VCaP (cell line): ENCODE results near the gene PACSIN2.

ENCODE experiments used
- H3K27ac ChIP-seq: fragments of 450-650 bp; 2 replicates; pipeline ENCODE4 v1.5.1; 2017
- TF ChIP-seq, protein P1 (sequence below): fragments of 450-650 bp; conservative IDR thresholded peaks from 2 replicates; pipeline ENCODE4 v1.5.1; 2017; ENCODE audit warnings: mild to moderate bottlenecking, moderate library complexity

Gene PACSIN2

DNA sequence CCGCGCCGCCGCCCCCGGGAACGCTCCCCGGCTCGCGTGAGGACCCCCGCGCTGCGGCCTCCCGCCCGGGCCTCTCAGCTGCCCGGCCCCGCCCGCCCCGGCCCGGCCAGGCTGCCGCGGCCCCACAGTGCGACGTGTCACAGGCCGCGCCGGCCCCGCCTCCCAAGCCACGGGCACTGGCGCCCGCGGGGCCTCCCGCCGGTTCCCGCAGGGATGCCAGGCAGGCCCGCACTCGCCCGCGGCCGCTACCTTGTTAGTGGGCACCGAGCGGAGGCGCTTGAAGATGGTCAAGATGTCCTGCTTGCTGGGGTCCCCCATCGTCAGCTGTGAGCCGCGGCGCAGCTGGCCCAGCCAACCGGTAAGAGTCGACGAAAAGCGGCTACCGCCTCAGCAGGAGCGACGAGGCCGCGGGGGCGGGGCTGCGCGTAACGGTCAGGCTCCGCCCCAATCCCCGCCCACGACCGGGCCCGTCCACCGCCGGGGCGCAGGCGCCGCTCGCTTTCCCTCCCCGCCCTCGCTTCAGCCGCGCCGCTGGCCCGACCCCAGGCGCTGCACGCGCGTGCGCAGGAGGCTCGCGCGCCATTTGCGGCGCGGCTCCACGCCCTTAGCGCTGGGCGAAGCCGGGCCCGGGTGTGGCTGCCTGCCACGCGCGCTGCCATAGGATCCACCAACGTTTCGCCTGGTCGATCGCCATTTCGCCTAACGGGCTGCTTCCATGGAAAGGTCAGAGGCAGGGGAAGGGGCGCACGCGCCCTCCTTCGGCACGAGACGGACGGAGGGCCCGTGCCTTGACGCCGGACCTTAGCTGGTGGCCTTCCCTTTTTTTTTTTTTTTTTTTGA, 157.9 kb downstream of the PACSIN2 start, which contains the start of gene ARFGAP3:
Gene ARFGAP3 (minus strand): TSS at position 409 of the 840 bp plus-strand sequence. CDS start 91 bp downstream, at position 318.
- TF ChIP-seq, protein P1, sequence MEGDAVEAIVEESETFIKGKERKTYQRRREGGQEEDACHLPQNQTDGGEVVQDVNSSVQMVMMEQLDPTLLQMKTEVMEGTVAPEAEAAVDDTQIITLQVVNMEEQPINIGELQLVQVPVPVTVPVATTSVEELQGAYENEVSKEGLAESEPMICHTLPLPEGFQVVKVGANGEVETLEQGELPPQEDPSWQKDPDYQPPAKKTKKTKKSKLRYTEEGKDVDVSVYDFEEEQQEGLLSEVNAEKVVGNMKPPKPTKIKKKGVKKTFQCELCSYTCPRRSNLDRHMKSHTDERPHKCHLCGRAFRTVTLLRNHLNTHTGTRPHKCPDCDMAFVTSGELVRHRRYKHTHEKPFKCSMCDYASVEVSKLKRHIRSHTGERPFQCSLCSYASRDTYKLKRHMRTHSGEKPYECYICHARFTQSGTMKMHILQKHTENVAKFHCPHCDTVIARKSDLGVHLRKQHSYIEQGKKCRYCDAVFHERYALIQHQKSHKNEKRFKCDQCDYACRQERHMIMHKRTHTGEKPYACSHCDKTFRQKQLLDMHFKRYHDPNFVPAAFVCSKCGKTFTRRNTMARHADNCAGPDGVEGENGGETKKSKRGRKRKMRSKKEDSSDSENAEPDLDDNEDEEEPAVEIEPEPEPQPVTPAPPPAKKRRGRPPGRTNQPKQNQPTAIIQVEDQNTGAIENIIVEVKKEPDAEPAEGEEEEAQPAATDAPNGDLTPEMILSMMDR, result no peak
- peak within 1 kb of the TSS; percentile 84 for H3K27ac ChIP-seq

DNA sequence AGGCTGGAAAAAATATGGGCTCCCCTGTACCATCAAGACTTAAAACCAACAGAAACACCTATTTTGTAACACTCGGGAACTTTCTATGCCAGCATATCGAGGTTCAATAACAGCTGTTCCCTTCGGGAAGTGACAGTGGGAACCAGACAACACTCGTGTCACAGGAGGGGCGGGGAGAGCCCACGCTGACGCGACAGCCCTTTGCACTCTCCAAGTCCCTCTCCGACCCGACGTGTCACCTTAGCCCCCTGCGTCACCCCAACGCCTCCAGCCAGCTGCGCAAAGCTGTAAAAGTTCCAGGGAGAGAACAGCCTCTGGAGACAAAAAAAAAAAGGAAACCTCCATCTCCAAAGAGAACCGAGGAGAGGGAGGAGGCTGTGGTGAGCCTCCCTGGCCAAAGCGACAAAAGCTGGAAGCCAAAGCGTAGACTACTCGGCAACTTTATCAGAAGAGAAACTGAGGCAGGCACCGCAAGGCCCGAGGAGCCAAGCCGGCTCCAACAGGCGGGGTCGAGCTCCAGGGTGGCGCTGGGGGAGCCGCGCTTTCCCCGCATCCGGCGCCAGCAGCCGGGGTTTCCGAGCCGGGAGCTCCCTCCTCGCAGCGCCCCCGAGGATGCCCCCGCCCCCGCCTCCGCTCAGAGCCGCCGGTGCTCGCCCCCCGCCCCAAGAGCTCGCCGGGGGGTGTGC, 158.6 kb downstream of the PACSIN2 start:
- TF ChIP-seq, protein P1, result no peak
- H3K27ac ChIP-seq, result peak overlapping the region; percentile 84

- TF ChIP-seq, protein P1, result no peak
- peak overlapping the region; percentile 84 for H3K27ac ChIP-seq
Measured at GRCh38 chr22:42855721-42856120, 159.2 kb downstream of the PACSIN2 start.

DNA sequence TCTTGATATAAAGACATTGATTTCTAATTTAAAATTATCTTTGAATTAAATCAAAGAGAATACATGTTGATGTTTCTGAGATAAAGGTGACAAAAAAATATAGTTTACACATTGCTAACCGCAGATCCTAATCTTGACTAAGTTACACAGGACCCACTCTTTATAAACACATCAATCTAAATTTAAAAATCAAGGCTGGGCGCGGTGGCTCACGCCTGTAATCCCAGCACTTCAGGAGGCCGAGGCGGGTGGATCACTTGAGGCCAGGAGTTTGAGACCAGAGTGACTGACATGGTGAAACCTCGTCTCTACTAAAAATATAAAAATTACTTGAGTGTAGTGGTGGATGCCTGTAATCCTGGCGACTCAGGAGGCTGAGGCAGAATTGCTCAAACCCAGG, 159.7 kb downstream of the PACSIN2 start:
- TF ChIP-seq, protein P1, result no peak
- peak overlapping the region; percentile 84 for H3K27ac ChIP-seq

GRCh38 chr22:42848941-42849550, 165.9 kb downstream of the PACSIN2 start:
- TF ChIP-seq, protein P1, result no peak

DNA sequence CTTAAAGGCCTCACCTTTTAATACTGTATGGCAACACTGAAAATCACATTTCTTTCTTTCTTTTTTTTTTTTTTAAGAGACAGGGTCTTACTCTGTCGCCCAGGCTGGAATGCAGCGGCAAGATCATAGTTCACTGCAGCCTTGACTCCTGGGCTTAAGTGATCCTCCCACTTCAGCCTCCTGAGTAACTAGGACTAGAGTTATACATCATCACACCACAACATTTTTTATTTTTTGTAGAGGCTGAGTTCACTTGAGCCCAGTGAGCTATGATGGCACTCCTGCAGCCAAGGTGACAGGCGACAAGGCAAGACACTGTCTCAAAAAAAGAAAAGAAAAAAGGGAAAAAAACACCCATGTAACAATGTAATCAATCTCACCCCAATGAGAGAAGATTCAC, 167.8 kb downstream of the PACSIN2 start:
- H3K27ac ChIP-seq, result no peak overlapping the region
- TF ChIP-seq, protein P1, result no peak

More at GRCh38 chr22:42848941-42849550, 165.9 kb downstream of the PACSIN2 start:
- H3K27ac ChIP-seq, result no peak overlapping the region

DNA sequence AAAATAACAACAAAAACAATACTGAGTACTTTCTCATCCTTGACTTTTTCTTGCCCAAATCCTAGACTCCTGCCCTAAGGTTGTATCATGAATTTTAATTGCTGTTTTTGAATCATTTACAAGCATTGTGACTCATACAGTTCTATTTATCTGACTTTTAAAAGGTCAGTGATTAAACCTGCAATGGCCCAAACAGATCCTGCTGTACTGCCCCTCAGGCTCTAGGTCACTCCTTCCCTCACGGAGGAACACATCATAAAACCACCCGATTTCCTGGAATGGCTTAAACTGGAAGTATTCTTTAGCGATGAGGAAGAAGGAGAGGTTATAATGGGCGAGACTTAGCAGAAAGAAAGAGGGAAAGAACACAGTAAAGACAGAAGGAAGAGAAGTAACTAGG, 170.2 kb downstream of the PACSIN2 start:
- H3K27ac ChIP-seq, result peak overlapping the region; percentile 67
- TF ChIP-seq, protein P1, result no peak
